K562 (cell line): ENCODE results near the gene SHB. TPM values are rescaled to one million over a fixed set of nuclear protein-coding genes. Genes with fewer than 3 reads are reported as not detected.

ENCODE experiments used
- AFF1 ChIP-seq, 2 experiments: fragments of 450-650 bp; IDR thresholded peaks; 2 replicates each; pipeline ENCODE4 v1.6.1; 2018; ENCODE audit warnings: mild to moderate bottlenecking in 2 of 2, low read depth in 1 of 2; ENCODE audit not compliant: partially characterized antibody in 2 of 2
- ARNT ChIP-seq, 2 experiments: fragments of 450-650 bp; IDR thresholded peaks; 2 replicates each; pipeline ENCODE4 v1.6.1; 2016; ENCODE audit warnings: mild to moderate bottlenecking in 1 of 2
- CBX3 ChIP-seq, 2 experiments: IDR thresholded peaks; 1 replicate in 1 of 2; 2 replicates in 1 of 2; pipeline ENCODE4 v1.6.1; 2012; ENCODE audit warnings: inconsistent platforms in 2 of 2, low read length in 2 of 2, borderline replicate concordance in 1 of 2, control low read depth in 1 of 2
- CHD4 ChIP-seq: fragments of 200-600 bp; sonication (generic); IDR thresholded peaks from 3 replicates; pipeline ENCODE4 v1.6.1; 2012; ENCODE audit warnings: low read depth, mild to moderate bottlenecking, mixed read lengths, low read length, inconsistent platforms; ENCODE audit not compliant: insufficient read depth, insufficient replicate concordance, poor library complexity, severe bottlenecking
- CREB5 ChIP-seq: fragments of 250-450 bp; sonication (Bioruptor Pico); IDR thresholded peaks from 2 replicates; pipeline ENCODE4 v1.5.0; 2020; ENCODE audit warnings: mild to moderate bottlenecking
- DIDO1 ChIP-seq: fragments of 450-650 bp; IDR thresholded peaks from 2 replicates; pipeline ENCODE4 v1.6.1; 2016; ENCODE audit warnings: low read depth, missing biosample characterization, missing genetic modification characterization
- GABPA ChIP-seq: fragments of 200-800 bp; sonication (Bioruptor generic); conservative IDR thresholded peaks from 2 replicates; pipeline ENCODE4 v1.6.1; 2016; ENCODE audit warnings: low read depth, missing genetic modification characterization, missing compliant biosample characterization
- GTF2E2 ChIP-seq: fragments of 200-800 bp; sonication (Bioruptor generic); IDR thresholded peaks from 2 replicates; pipeline ENCODE4 v1.6.1; 2016; ENCODE audit warnings: missing genetic modification characterization, missing compliant biosample characterization
- HNRNPK ChIP-seq: fragments of 200-400 bp; formaldehyde crosslinking; IDR thresholded peaks from one replicate; pipeline ENCODE4 v1.6.1; 2018; ENCODE audit warnings: mild to moderate bottlenecking, low read depth, low read length; ENCODE audit not compliant: poor library complexity, severe bottlenecking
- KLF1 ChIP-seq: fragments of 450-650 bp; IDR thresholded peaks from 2 replicates; pipeline ENCODE4 v1.6.1; 2016; ENCODE audit warnings: missing genetic modification characterization, missing compliant biosample characterization
- MYC ChIP-seq, 2 experiments: fragments of 250-450 bp in 1 of 2; sonication (Bioruptor Pico) in 1 of 2; IDR thresholded peaks; 2 replicates each; pipeline versions ENCODE4 v1.5.1 to v1.6.1; 2012 to 2021; ENCODE audit warnings: low read depth in 2 of 2, borderline replicate concordance in 1 of 2, improper control_type of control experiment in 1 of 2, low read length in 1 of 2, mild to moderate bottlenecking in 1 of 2, moderate library complexity in 1 of 2
- NR2C2 ChIP-seq, 2 experiments: fragments of 200-800 bp in 1 of 2; sonication (Bioruptor generic) in 1 of 2; sonication (generic) in 1 of 2; formaldehyde crosslinking in 1 of 2; IDR thresholded peaks; 2 replicates each; pipeline versions ENCODE4 v1.6.1 to v1.8.0; 2016 to 2022; ENCODE audit warnings: mild to moderate bottlenecking in 1 of 2, missing compliant biosample characterization in 1 of 2, missing genetic modification characterization in 1 of 2, missing genetic modification reagents in 1 of 2
- OTX1 ChIP-seq: fragments of 450-650 bp; formaldehyde crosslinking; IDR thresholded peaks from 2 replicates; pipeline ENCODE4 v1.4.0; 2022; ENCODE audit warnings: mild to moderate bottlenecking
- PHF8 ChIP-seq: fragments of 200-600 bp; sonication (generic); IDR thresholded peaks from 2 replicates; pipeline ENCODE4 v1.6.1; 2012; ENCODE audit warnings: mixed run types, mild to moderate bottlenecking, inconsistent platforms, low read length, moderate library complexity, borderline replicate concordance
- PRPF4 ChIP-seq: fragments of 200-400 bp; formaldehyde crosslinking; IDR thresholded peaks from one replicate; pipeline ENCODE4 v1.6.1; 2017; ENCODE audit warnings: low read length, low read depth, mild to moderate bottlenecking; ENCODE audit not compliant: insufficient read depth, poor library complexity, severe bottlenecking
- SMARCA4 ChIP-seq: fragments of 450-650 bp; IDR thresholded peaks from 2 replicates; pipeline ENCODE4 v1.6.1; 2016
- TCF7 ChIP-seq: sonication (generic); IDR thresholded peaks from 2 replicates; pipeline ENCODE4 v1.6.1; 2016; ENCODE audit warnings: antibody characterized with exemption, borderline replicate concordance
- ZBTB17 ChIP-seq: fragments of 450-650 bp; formaldehyde crosslinking; IDR thresholded peaks from 2 replicates; pipeline ENCODE4 v1.4.0; 2020; ENCODE audit warnings: mild to moderate bottlenecking
- polyA plus RNA-seq, 8 experiments: library from polyadenylated mRNA; depleted of rRNA in 4 of 8; stranded (reverse) in 5 of 8; unstranded in 3 of 8; fragments of >200 nt; fragmentation: Nextera tagmentation in 2 of 8; fragmentation: Illumina TruSeq in 1 of 8; extraction: Ambion mirVana in 2 of 8; extraction: Trizol in 1 of 8; gene quantifications; 2 replicates each; pipeline versions ENCODE4 v1.2.1 to v1.2.3, GENCODE V29; 2011 to 2014; ENCODE audit warnings: inconsistent platforms in 1 of 8, missing spikeins in 1 of 8
- total RNA-seq, 7 experiments: library from RNA; depleted of rRNA in 6 of 7; stranded (reverse); fragments of >200 nt in 6 of 7; fragmentation: Illumina TruSeq in 2 of 7; extraction: Trizol in 2 of 7; gene quantifications; 2 replicates each; pipeline versions ENCODE4 v1.2.1 to v1.2.3, GENCODE V29; 2011 to 2021; ENCODE audit warnings: low replicate concordance in 1 of 7
- TF ChIP-seq, protein P1 (sequence below): fragments of 250-450 bp; sonication (Bioruptor Pico); IDR thresholded peaks from 2 replicates; pipeline ENCODE4 v1.4.0; 2020; ENCODE audit warnings: borderline replicate concordance

SHB gene
- total and polyA plus RNA-seq, 9 of the 15 experiments (the other 6 are each of a cell fraction or from before 2014, with no cell fraction given) = 0.78 to 16.0 (median 5.3) TPM

DNA sequence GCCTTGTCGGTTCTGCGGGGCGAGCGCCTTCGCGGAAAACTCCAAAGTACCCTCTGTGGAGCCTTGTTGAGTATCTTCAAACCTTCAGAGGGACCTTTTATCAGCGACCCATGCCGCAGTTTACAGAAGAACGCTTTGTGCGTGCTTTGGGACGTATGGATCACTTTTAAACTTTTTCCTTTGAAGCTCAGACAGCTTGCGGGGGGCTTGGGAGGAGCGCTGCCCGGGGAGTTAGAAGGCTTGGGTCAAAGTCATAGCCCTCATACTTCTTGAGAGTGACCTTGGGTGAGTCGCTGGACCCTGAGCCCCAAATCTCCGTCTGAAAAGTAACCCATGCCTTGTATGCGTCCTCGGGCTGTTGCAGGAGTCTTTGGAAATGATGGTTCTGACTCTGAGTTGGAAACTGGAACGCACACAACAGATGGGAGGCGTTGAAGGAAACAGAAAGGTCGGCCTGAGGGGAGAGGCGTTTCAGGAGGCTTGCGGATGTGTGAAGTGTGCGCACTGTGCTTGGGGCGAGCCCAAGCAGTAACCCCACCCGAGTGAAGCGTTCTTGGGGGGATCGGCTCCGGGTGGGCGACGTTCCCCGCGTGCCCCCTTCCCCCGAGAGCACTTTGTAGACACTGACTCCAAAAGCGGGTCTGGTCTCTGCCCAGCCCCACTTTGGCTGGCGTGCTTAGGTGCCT lies 164.4 kb downstream of the SHB start (continued):
- TF ChIP-seq NR2C2 (CRISPR knock-in tag; IDR thresholded peaks at IDR 0.05) (no peak), NR2C2 (tag; IDR thresholded peaks at IDR 0.05) (peak; percentile 93), DIDO1 (tag) (no peak), TCF7 (0 out of 2 replicates have a peak, but pooled peaks have one; percentile 34), KLF1 (tag) (no peak), CHD4 (peak; percentile 27), AFF1 (IDR thresholded peaks at IDR 0.05; ENCODE audit: low read depth in 1 of 2, partially characterized antibody in 2 of 2) (peak in 1 of 2 experiments; percentile 43), ZBTB17 (CRISPR knock-in tag) (no peak), GABPA (no peak), SMARCA4 (peak; percentile 7; the same call in 1 of the 2 replicates), PRPF4 (no peak), MYC (IDR thresholded peaks at IDR 0.05; ENCODE audit: low read depth, low read length) (no peak), MYC (CRISPR knock-in tag; IDR thresholded peaks at IDR 0.05; ENCODE audit: borderline replicate concordance, low read depth) (peak; percentile 19; the same call in 1 of the 2 replicates), HNRNPK (no peak), ARNT (IDR thresholded peaks at IDR 0.05) (0 out of 4 replicates have a peak, but pooled peaks of 1 of the 2 experiments have one; percentile 29), CREB5 (CRISPR knock-in tag) (no peak), OTX1 (CRISPR knock-in tag) (0 out of 2 replicates have a peak, but pooled peaks have one; percentile 2), GTF2E2 (tag) (peak; percentile 45; the same call in 1 of the 2 replicates), CBX3 (IDR thresholded peaks at IDR 0.05; ENCODE audit: borderline replicate concordance in 1 of 2, low read length in 2 of 2) (no peak), PHF8 (peak; percentile 56)
- TF ChIP-seq, protein P1, sequence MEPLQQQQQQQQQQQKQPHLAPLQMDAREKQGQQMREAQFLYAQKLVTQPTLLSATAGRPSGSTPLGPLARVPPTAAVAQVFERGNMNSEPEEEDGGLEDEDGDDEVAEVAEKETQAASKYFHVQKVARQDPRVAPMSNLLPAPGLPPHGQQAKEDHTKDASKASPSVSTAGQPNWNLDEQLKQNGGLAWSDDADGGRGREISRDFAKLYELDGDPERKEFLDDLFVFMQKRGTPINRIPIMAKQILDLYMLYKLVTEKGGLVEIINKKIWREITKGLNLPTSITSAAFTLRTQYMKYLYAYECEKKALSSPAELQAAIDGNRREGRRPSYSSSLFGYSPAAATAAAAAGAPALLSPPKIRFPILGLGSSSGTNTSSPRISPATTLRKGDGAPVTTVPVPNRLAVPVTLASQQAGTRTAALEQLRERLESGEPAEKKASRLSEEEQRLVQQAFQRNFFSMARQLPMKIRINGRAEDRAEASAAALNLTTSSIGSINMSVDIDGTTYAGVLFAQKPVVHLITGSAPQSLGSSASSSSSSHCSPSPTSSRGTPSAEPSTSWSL (CRISPR knock-in tag) = peak; percentile 5; the same call in 1 of the 2 replicates
